Measurements from ENCODE around the gene CD247.

DNA sequence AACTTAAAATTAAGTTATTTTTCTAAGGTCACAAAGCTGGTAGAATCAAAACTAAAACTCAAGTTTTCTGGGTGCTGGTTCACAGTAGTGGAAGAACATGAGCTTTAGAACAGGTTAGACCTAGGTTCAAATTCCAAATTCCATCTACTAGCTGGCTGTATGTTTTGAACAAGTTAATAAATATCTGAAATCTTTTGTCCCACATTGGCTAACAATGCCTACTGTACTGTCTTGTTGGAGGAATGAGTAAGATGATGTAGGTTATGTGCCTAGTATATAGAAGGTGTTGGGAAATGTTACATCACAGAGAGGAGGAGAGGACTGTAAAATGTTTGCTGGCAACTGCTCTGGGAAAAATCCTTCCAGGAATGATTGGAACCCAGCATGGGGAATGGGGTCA, 14.0 kb upstream of the CD247 start:
- TF ChIP-seq, protein P1, sequence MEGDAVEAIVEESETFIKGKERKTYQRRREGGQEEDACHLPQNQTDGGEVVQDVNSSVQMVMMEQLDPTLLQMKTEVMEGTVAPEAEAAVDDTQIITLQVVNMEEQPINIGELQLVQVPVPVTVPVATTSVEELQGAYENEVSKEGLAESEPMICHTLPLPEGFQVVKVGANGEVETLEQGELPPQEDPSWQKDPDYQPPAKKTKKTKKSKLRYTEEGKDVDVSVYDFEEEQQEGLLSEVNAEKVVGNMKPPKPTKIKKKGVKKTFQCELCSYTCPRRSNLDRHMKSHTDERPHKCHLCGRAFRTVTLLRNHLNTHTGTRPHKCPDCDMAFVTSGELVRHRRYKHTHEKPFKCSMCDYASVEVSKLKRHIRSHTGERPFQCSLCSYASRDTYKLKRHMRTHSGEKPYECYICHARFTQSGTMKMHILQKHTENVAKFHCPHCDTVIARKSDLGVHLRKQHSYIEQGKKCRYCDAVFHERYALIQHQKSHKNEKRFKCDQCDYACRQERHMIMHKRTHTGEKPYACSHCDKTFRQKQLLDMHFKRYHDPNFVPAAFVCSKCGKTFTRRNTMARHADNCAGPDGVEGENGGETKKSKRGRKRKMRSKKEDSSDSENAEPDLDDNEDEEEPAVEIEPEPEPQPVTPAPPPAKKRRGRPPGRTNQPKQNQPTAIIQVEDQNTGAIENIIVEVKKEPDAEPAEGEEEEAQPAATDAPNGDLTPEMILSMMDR (conservative IDR thresholded peaks at IDR 0.05; ENCODE audit: low read depth, low read length) = no peak
- no peak for TF ChIP-seq EZH2 (IDR thresholded peaks at IDR 0.05; ENCODE audit: borderline replicate concordance, low read depth, low read length, poor library complexity, severe bottlenecking)
